Measurements from ENCODE around the gene DHRS11. TPM values are rescaled to one million over a fixed set of nuclear protein-coding genes. Genes with fewer than 3 reads are reported as not detected.

Gene DHRS11
- total and polyA plus RNA-seq, 2 of the 4 experiments (the other 2 are of a cell fraction): 7.0 to 14.5 TPM

GRCh38 chr17:36631022-36631421, 39.3 kb downstream of the DHRS11 start (continued):
- TF ChIP-seq USF2 (IDR thresholded peaks at IDR 0.05; ENCODE audit: low read depth, low read length) (no peak), CEBPB (IDR thresholded peaks at IDR 0.05; ENCODE audit: low read depth, low read length) (no peak), RAD21 (IDR thresholded peaks at IDR 0.05; ENCODE audit: low read length) (no peak)

- no peak overlapping the region for H3K18ac ChIP-seq (ENCODE audit: low read depth, low read length)
- WGBS, 2 experiments (ENCODE audit: extremely low coverage in 2 of 2, insufficient read length in 1 of 2): 0% methylated on average over 1 of the region's 18 CpGs; no CpG with 5 or more reads in 1 of the 2 experiments
- H3K9me3 ChIP-seq (ENCODE audit: control insufficient read depth, insufficient read depth, low read length): no peaks in the 10 kb centered on the region
- H3K79me1 ChIP-seq (ENCODE audit: low read depth in 1 of 2, low read length in 2 of 2): no peaks in the 10 kb centered on the region
- no peak overlapping the region for H3K56ac ChIP-seq (ENCODE audit: extremely low read depth, insufficient read depth, low read length)
- peaks cover 69% of the 10 kb centered on the region for H3K27me3 ChIP-seq (ENCODE audit: control insufficient read depth, insufficient read depth, low read length)
- TF ChIP-seq CHD1 (IDR thresholded peaks at IDR 0.05; ENCODE audit: low read depth, low read length): no peak
- TF ChIP-seq, protein P1, sequence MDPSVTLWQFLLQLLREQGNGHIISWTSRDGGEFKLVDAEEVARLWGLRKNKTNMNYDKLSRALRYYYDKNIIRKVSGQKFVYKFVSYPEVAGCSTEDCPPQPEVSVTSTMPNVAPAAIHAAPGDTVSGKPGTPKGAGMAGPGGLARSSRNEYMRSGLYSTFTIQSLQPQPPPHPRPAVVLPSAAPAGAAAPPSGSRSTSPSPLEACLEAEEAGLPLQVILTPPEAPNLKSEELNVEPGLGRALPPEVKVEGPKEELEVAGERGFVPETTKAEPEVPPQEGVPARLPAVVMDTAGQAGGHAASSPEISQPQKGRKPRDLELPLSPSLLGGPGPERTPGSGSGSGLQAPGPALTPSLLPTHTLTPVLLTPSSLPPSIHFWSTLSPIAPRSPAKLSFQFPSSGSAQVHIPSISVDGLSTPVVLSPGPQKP (IDR thresholded peaks at IDR 0.05; ENCODE audit: borderline replicate concordance, low read depth, low read length): no peak
- no peaks in the 10 kb centered on the region for H3K9me1 ChIP-seq (ENCODE audit: insufficient read depth, low read length)
- ChIA-PET CTCF (interaction anchor here (1.1 kb wide), 1 partner anchor 414 kb away, joined by 4 read pairs; no protein-coding TSS in a partner anchor), POLR2A (ENCODE audit: unreplicated experiment) (no interaction called here)
- no peak overlapping the region for H3K4me2 ChIP-seq (ENCODE audit: low read depth, low read length)
- DNase-seq (no peak), ATAC-seq (ENCODE audit: low read depth) (0 out of 2 replicates have a peak, but pooled peaks have one; percentile 9)
- H3K27ac ChIP-seq (ENCODE audit: insufficient read depth, low read length): no peak overlapping the region
- no peak overlapping the region for H3K9ac ChIP-seq (ENCODE audit: low read depth, low read length)
- no peaks in the 10 kb centered on the region for H3K36me3 ChIP-seq (ENCODE audit: control insufficient read depth, insufficient read depth, low read length)
- H2AK5ac ChIP-seq (ENCODE audit: low read depth, low read length): no peak overlapping the region
- no peak overlapping the region for H4K5ac ChIP-seq (ENCODE audit: low read depth, low read length)
- H4K20me1 ChIP-seq (ENCODE audit: insufficient read depth, low read length): no peaks in the 10 kb centered on the region; the same call in 1 of the 2 replicates
- dilution Hi-C loops (cut with HindIII; ENCODE audit: low sequenced_read_pairs, unreplicated experiment): loop anchor here (25.0 kb wide), 1 partner anchor 429 kb away; no protein-coding TSS in a partner anchor
- H3K23ac ChIP-seq (ENCODE audit: low read depth, low read length): no peak overlapping the region; the same call in 1 of the 2 replicates
- no peak overlapping the region for H2BK15ac ChIP-seq (ENCODE audit: low read depth, low read length)
- no TSS peak for BruUV-seq (replicated peaks)
- H2BK5ac ChIP-seq (ENCODE audit: low read depth, low read length, poor library complexity, severe bottlenecking): no peak overlapping the region
- H2AK9ac ChIP-seq (replicated peaks; ENCODE audit: low read depth, low read length, poor library complexity): no peak overlapping the region
- no peak overlapping the region for H3K4ac ChIP-seq (ENCODE audit: low read depth, low read length)
- no peak overlapping the region for H2AFZ ChIP-seq (replicated peaks; ENCODE audit: low read length, poor library complexity)
- no peak overlapping the region for H3K14ac ChIP-seq (replicated peaks; ENCODE audit: low read depth, low read length)
- no peak overlapping the region for H4K8ac ChIP-seq (ENCODE audit: low read depth in 2 of 2, low read length in 2 of 2)
- no peak overlapping the region for H4K91ac ChIP-seq (ENCODE audit: insufficient read depth, low read depth, low read length)
- in situ Hi-C loops (cut with MboI; ENCODE audit: low sequenced_read_pairs): loop anchor here (5.0 to 10.0 kb wide), 2 partner anchors 414 to 612 kb away; no protein-coding TSS in a partner anchor
- H2BK20ac ChIP-seq (ENCODE audit: low read depth, low read length): no peak overlapping the region
- intact Hi-C loops (cut with micrococcal nuclease): loop anchor here (10.0 kb wide), 1 partner anchor 312 kb away; the partner anchor contains the start of gene AATF
- H3K4me3 ChIP-seq (ENCODE audit: insufficient read depth, low read depth, low read length): no peak overlapping the region
- peaks cover 2% of the 10 kb centered on the region; the same call in 1 of the 2 replicates for H3K4me1 ChIP-seq (ENCODE audit: control insufficient read depth, insufficient read depth, low read length)
- H2BK120ac ChIP-seq (ENCODE audit: low read depth, low read length): no peak overlapping the region
Observed at GRCh38 chr17:36632916-36633771, 41.5 kb downstream of the DHRS11 start.
